ENCODE measurements around the gene CCDC9.

The CCDC9 gene

GRCh38 chr19:47228937-47229675 lies 27.2 kb upstream of the CCDC9 start:
- DNase-seq (ENCODE audit: low read depth), result peak; percentile 41
- peak overlapping the region; percentile 93 for H3K4me3 ChIP-seq (ENCODE audit: control insufficient read depth, low read depth, low read length)

GRCh38 chr19:47229676-47230053 lies 26.7 kb upstream of the CCDC9 start:
- TF ChIP-seq CTCF (conservative IDR thresholded peaks at IDR 0.05; ENCODE audit: control insufficient read depth, insufficient read depth, low read depth, low read length), result no peak
- DNase-seq (ENCODE audit: low read depth), result peak; percentile 30
- H3K4me3 ChIP-seq (ENCODE audit: control insufficient read depth, low read depth, low read length), result peak overlapping the region; percentile 93

More at GRCh38 chr19:47228937-47229675, 27.2 kb upstream of the CCDC9 start:
- no peak for TF ChIP-seq CTCF (conservative IDR thresholded peaks at IDR 0.05; ENCODE audit: control insufficient read depth, insufficient read depth, low read depth, low read length)

- peak overlapping the region; percentile 93 for H3K4me3 ChIP-seq (ENCODE audit: control insufficient read depth, low read depth, low read length)
- peak; percentile 29 for DNase-seq (ENCODE audit: low read depth)
- TF ChIP-seq CTCF (conservative IDR thresholded peaks at IDR 0.05; ENCODE audit: control insufficient read depth, insufficient read depth, low read depth, low read length), result peak; percentile 43
Observed at GRCh38 chr19:47230054-47230920, 26.0 kb upstream of the CCDC9 start.

GRCh38 chr19:47230921-47231214 lies 25.5 kb upstream of the CCDC9 start, which contains the start of gene BBC3:
BBC3 (minus strand) TSS chr19:47231199; CDS start chr19:47228431, 2,768 bp downstream.
- H3K4me3 ChIP-seq (ENCODE audit: control insufficient read depth, low read depth, low read length), result peak within 1 kb of the TSS; percentile 93
- TF ChIP-seq CTCF (conservative IDR thresholded peaks at IDR 0.05; ENCODE audit: control insufficient read depth, insufficient read depth, low read depth, low read length), result no peak
- DNase-seq (ENCODE audit: low read depth), result no peak

- no peak for TF ChIP-seq CTCF (conservative IDR thresholded peaks at IDR 0.05; ENCODE audit: control insufficient read depth, insufficient read depth, low read depth, low read length)
- peak; percentile 76 for DNase-seq (ENCODE audit: low read depth)
- H3K4me3 ChIP-seq (ENCODE audit: control insufficient read depth, low read depth, low read length), result peak overlapping the region; percentile 68
Observed at GRCh38 chr19:47231215-47232054, 24.9 kb upstream of the CCDC9 start.
